Endothelial cell (in vitro differentiated cells): ENCODE data around the gene IFIT5. TPM values are rescaled to one million over a fixed set of nuclear protein-coding genes. Genes with fewer than 3 reads are reported as not detected.

Experiments
- DNase-seq: peaks from one replicate; pipeline ENCODE4 v3.0.0; 2021; ENCODE audit warnings: low spot score
- H3K27ac Mint-ChIP-seq: one replicate; pipeline ENCODE4 v1.8.0; 2021; ENCODE audit warnings: mixed read lengths, inconsistent platforms; ENCODE audit not compliant: unreplicated experiment
- H3K27me3 Mint-ChIP-seq: one replicate; pipeline ENCODE4 v1.8.0; 2021; ENCODE audit warnings: mild to moderate bottlenecking, moderate library complexity, mixed read lengths, inconsistent platforms; ENCODE audit not compliant: unreplicated experiment
- H3K36me3 Mint-ChIP-seq: one replicate; pipeline ENCODE4 v1.8.0; 2021; ENCODE audit warnings: mild to moderate bottlenecking, low read depth, mixed read lengths, inconsistent platforms; ENCODE audit not compliant: unreplicated experiment
- H3K4me1 Mint-ChIP-seq: one replicate; pipeline ENCODE4 v1.8.0; 2021; ENCODE audit warnings: mild to moderate bottlenecking, mixed read lengths, inconsistent platforms; ENCODE audit not compliant: unreplicated experiment
- H3K4me3 Mint-ChIP-seq: one replicate; pipeline ENCODE4 v1.8.0; 2021; ENCODE audit warnings: mild to moderate bottlenecking, mixed read lengths, inconsistent platforms; ENCODE audit not compliant: unreplicated experiment
- H3K9me3 Mint-ChIP-seq: one replicate; pipeline ENCODE4 v1.8.0; 2021; ENCODE audit warnings: mixed read lengths, inconsistent platforms; ENCODE audit not compliant: unreplicated experiment
- CTCF ChIP-seq: fragments of 200-600 bp; sonication (generic); IDR thresholded peaks from one replicate; pipeline ENCODE4 v1.5.0; 2021; ENCODE audit warnings: antibody characterized with exemption; ENCODE audit not compliant: unreplicated experiment
- total RNA-seq: library from RNA; stranded (reverse); fragmentation: NEBNext Ultra II Directional; extraction: Animal tissue kit (Norgen Biotek cat#: 25700); gene quantifications from one replicate; pipeline ENCODE4 v1.2.1, GENCODE V29; 2021; ENCODE audit not compliant: unreplicated experiment

The IFIT5 gene
- total RNA-seq, 1 donor from 2014 or later = 8.2 TPM

- Mint-ChIP-seq H3K27me3 (peaks cover 11% of the 10 kb centered on the region), H3K4me1 (peaks cover 8% of the 10 kb centered on the region), H3K4me3 (peak overlapping the region; percentile 97), H3K36me3 (peaks cover 5% of the 10 kb centered on the region), H3K27ac (no peak overlapping the region), H3K9me3 (no peaks in the 10 kb centered on the region)
- no peak for TF ChIP-seq CTCF
- no peak for DNase-seq
Measured at GRCh38 chr10:89413398-89413912, 913 bp upstream of the IFIT5 start.

- Mint-ChIP-seq H3K27ac (no peak overlapping the region), H3K36me3 (peaks cover 5% of the 10 kb centered on the region), H3K4me3 (peak overlapping the region; percentile 97), H3K9me3 (no peaks in the 10 kb centered on the region), H3K27me3 (peaks cover 11% of the 10 kb centered on the region), H3K4me1 (peaks cover 8% of the 10 kb centered on the region)
- DNase-seq = peak; percentile 45
- no peak for TF ChIP-seq CTCF
Measured at GRCh38 chr10:89414879-89415821, 782 bp downstream of the IFIT5 start.

- Mint-ChIP-seq H3K27me3 (peaks cover 11% of the 10 kb centered on the region), H3K4me3 (no peak overlapping the region), H3K27ac (no peak overlapping the region), H3K4me1 (peaks cover 8% of the 10 kb centered on the region), H3K9me3 (no peaks in the 10 kb centered on the region), H3K36me3 (peaks cover 5% of the 10 kb centered on the region)
- no peak for DNase-seq
- TF ChIP-seq CTCF = no peak
Measured at GRCh38 chr10:89416465-89416864, 2.1 kb downstream of the IFIT5 start.

GRCh38 chr10:89419548-89419947 lies 5.2 kb downstream of the IFIT5 start:
- peaks cover 6% of the 10 kb centered on the region for H3K27me3 Mint-ChIP-seq
- TF ChIP-seq CTCF = peak; percentile 34
- H3K4me3 Mint-ChIP-seq = no peak overlapping the region
- H3K9me3 Mint-ChIP-seq = no peaks in the 10 kb centered on the region
- peak; percentile 17 for DNase-seq
- H3K36me3 Mint-ChIP-seq = peaks cover 5% of the 10 kb centered on the region
- peaks cover 8% of the 10 kb centered on the region for H3K4me1 Mint-ChIP-seq
- H3K27ac Mint-ChIP-seq = no peak overlapping the region

- Mint-ChIP-seq H3K4me3 (no peak overlapping the region), H3K4me1 (peaks cover 4% of the 10 kb centered on the region), H3K9me3 (no peaks in the 10 kb centered on the region), H3K36me3 (no peaks in the 10 kb centered on the region), H3K27me3 (no peaks in the 10 kb centered on the region), H3K27ac (no peak overlapping the region)
- DNase-seq = no peak
- TF ChIP-seq CTCF = no peak
Measured at GRCh38 chr10:89421018-89421476, 6.7 kb downstream of the IFIT5 start.
